ENCODE results near the gene ATOH8. TPM values are rescaled to one million over a fixed set of nuclear protein-coding genes. Genes with fewer than 3 reads are reported as not detected.
"Not testable (repeated sequence)": the region's sequence is repeated elsewhere in the genome, so short reads cannot be mapped to it uniquely, and the experiment has no call there.

Gene ATOH8
- total RNA-seq, 1 donor from 2014 or later, result 0.52 TPM

DNA sequence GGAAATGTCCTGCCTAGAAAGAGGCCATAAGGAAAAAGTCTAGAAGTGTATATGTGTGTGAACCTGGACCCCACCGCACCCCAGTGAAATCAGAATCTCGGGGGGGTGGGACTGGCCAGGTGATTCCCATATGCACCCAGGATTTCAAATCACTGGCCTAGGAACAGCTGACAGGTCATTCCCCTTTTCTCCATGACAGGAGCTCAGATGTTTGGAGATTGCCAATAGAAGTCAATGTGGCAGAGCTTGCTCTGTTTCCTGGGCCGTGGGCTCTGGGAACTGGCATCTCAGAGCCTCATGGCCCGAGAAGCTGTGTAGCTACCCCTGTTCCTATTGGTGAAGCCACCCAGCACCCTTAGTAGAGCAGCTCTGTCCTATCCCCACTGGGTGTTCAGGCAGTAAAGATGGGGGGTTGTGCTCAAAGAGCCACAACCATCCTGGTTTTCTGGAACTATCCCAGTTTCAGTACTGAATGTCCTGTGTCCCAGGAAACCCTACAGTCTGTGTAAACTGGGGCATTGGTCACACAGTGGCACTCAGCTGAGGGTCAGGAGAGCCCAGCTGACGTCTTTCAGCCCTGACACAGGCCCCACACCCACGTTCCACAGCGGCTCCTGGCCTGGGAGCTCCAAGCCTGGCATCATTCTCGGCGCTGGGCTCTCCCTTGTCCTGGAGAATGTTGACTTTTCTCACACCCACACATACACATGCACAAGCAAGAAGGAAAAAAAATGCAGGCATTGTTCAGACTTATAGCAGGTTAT, 40.8 kb upstream of the ATOH8 start:
- DNase-seq (ENCODE audit: low read depth), result no peak
- TF ChIP-seq, protein P1, sequence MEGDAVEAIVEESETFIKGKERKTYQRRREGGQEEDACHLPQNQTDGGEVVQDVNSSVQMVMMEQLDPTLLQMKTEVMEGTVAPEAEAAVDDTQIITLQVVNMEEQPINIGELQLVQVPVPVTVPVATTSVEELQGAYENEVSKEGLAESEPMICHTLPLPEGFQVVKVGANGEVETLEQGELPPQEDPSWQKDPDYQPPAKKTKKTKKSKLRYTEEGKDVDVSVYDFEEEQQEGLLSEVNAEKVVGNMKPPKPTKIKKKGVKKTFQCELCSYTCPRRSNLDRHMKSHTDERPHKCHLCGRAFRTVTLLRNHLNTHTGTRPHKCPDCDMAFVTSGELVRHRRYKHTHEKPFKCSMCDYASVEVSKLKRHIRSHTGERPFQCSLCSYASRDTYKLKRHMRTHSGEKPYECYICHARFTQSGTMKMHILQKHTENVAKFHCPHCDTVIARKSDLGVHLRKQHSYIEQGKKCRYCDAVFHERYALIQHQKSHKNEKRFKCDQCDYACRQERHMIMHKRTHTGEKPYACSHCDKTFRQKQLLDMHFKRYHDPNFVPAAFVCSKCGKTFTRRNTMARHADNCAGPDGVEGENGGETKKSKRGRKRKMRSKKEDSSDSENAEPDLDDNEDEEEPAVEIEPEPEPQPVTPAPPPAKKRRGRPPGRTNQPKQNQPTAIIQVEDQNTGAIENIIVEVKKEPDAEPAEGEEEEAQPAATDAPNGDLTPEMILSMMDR (conservative IDR thresholded peaks at IDR 0.05; ENCODE audit: low read depth, low read length), result no peak
- H3K4me3 ChIP-seq (ENCODE audit: low read depth, low read length), result no peak overlapping the region

DNA sequence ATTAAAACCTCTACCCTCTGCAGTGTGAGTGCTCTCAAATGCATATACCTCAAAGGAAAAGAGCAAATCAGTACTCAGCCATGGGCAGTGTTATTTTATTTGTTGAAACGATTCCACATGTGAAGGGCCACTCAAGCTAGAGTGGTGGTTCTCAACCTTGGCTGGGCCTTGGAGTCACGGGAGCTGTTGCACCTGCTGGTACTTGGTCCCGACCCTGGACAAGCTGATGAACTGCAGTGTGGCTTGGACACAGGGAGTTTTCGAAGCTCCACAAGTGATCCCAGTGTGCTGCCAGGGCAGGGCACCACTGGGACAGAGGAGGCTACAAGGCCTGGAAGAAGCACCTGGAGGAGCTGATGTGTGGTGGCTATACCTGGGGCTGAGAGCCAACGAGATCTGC, 40.0 kb upstream of the ATOH8 start:
- no peak for DNase-seq (ENCODE audit: low read depth)
- TF ChIP-seq, protein P1 (conservative IDR thresholded peaks at IDR 0.05; ENCODE audit: low read depth, low read length), result no peak
- H3K4me3 ChIP-seq (ENCODE audit: low read depth, low read length), result no peak overlapping the region

DNA sequence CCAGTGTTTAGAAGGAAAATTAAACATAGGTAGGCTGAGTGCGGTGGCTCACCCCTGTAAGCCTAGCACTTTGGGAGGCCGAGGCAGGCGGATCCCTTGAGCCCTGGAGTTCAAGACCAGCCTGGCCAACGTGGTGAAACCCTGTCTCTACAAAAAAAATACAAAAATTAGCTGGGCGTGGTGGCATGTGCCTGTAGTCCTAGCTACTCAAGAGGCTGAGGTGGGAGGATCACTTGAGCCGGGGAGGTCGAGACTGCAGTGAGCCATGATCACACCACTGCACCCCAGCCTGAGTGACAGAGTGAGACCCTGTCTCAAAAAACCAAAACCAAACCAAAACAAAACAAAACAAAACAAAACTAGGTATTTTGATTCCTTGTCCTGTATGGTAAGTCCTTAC, 39.4 kb upstream of the ATOH8 start:
- DNase-seq (ENCODE audit: low read depth), result not testable (repeated sequence)

DNA sequence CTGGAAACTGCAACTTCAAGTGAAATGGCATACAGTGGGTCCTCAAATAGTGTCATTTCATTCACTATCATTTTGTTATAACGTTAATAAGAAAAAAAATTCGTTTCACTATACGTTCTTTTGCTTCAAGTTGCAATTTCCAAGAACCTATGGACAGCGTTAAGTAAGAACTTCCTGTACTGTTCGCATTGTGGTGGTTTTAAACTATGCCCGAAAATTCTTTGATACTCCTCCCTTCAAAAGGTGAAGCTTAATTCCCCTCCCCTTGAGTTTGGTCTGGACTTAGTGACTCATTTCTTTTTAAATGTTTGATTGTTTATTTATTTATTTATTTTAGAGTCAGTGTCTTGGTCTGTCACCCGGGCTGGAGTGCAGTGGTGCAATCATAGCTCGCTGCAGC, 39.0 kb upstream of the ATOH8 start:
- no peak overlapping the region for H3K4me3 ChIP-seq (ENCODE audit: low read depth, low read length)
- TF ChIP-seq, protein P1 (conservative IDR thresholded peaks at IDR 0.05; ENCODE audit: low read depth, low read length), result no peak
- no peak for DNase-seq (ENCODE audit: low read depth)

More for the DNA sequence above, 39.4 kb upstream of the ATOH8 start:
- H3K4me3 ChIP-seq (ENCODE audit: low read depth, low read length), result not testable (repeated sequence)

DNA sequence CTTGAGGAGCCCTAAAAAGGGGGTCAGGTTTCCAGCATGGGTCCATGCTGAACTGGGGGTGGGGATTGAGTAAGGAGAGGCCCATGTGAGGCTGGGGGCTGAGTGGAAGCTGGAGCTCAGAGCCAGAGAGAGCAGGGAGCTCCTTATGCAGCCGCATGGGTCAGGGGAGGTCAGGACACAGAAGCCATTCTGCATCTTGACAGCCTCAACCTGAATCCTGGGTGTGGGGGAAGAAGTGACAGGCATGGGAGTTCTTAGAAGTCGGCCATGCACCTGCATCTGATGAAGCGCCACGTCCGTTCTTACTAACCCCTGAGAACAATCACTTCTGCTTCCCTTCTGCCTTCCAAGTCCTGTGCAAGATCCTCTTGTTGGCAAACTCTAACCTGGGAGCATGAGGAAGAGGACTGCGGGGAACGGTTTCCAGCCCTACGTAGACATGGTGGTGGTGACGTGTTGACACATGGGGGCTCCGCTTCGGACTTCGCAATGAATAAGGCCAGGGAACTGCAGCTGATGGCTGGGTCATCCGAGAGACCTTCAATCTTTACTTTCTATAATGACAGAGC, 37.4 kb upstream of the ATOH8 start:
- DNase-seq (ENCODE audit: low read depth), result no peak

DNA sequence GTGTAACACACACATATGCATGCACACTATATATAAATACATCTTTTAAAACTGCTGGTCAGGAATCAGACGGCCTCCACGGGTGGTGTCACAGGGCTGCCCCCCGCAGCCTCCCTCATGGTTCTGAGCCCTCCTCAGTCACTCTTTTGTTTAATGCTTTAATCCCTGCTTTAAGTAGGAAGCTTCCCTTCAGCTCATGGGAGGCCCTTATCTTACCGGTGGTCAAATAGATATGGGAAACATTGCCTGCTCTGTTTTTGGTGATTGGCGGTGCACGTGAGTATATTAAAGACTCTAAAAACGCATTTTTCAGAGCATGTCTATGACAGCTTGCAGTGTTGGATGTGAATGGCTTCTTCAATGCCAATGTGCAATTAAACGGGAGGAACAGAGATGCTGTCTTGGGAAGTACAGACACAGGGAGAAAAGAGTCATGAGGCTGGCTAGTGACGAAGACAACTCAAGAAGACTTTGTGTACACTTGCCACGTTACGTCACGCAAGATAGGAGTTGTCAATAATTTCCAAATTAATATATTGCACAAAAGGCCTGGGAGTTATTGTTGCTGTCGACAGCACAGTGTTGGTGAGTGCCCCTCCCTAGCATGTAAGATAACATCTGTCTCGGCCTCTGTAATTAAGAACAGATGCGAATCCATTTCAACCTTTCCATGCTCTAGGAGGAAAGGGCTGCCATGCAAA, 36.3 kb upstream of the ATOH8 start:
- TF ChIP-seq, protein P1 (conservative IDR thresholded peaks at IDR 0.05; ENCODE audit: low read depth, low read length), result no peak
- DNase-seq (ENCODE audit: low read depth), result no peak
- no peak overlapping the region for H3K4me3 ChIP-seq (ENCODE audit: low read depth, low read length)

More for the DNA sequence above, 37.4 kb upstream of the ATOH8 start:
- H3K4me3 ChIP-seq (ENCODE audit: low read depth, low read length), result no peak overlapping the region
- TF ChIP-seq, protein P1 (conservative IDR thresholded peaks at IDR 0.05; ENCODE audit: low read depth, low read length), result no peak

DNA sequence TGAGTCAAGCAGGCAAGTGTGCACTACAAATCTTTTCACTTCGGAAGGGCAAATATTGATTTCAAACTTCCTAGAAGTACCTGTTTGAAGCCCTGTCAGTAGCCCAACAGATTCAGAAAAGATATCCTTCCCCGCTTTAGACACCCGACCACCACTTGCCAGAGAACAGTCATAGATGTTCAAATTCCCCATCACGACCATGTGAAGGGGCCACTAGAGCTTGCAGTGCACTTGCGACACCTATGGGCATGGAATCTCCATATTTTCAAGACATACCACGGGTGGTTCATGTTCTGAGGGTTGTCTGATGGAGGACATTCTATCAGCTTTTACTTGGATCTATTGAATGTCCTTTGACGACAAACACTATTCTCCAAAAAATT, 35.8 kb upstream of the ATOH8 start:
- no peak for DNase-seq (ENCODE audit: low read depth)
- no peak overlapping the region for H3K4me3 ChIP-seq (ENCODE audit: low read depth, low read length)
- TF ChIP-seq, protein P1 (conservative IDR thresholded peaks at IDR 0.05; ENCODE audit: low read depth, low read length), result no peak

Data from epithelial cell of proximal tubule (primary cell).